Fibroblast of the conjunctiva (primary cell): ENCODE results near the gene LIG1.

ENCODE experiments used
- DNase-seq: peaks from one replicate; pipeline ENCODE4 v3.0.0-alpha.2; 2010; ENCODE audit warnings: low read depth

The LIG1 gene

DNA sequence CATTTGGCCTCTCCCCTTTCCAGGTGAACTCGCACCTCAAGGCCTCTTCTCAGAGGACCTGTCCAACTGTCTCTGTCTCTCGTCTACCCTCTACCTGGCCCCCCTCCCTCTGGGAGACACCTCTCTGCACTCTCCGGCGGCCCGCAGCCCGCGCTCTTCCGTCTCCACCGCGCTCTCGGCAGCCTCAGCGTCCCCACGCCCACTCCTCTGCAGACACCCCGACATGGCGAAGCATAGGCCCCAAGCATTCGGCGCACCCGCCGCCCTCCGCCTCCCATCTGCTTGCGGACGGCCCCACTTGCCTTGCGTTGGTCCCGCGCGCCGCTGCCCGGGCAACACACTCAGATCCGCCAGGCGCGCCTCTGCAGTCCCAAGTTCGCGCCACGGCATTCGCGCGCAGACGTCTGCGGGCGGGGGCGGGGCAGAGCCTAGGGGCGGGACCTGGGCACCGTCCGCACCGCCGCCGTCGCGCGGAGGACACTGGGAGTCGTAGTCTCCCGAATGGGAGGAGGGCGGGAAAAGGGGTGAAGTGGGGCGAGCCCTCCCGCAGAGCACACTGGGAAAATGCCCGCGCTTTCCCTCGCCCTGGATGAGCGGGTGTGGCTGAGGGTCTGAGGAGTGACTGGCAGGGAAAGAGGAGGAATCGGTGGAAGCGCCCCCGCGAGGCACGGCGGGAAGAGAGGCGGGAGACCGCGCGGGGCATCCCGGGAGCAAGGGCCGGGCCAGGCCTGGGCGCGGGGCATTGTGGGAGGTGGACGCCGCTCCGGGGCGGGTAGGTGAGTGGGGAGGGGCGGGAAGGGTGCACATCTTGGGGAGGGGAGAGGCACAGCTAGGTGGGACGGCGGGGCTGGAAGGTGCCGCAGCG, at the start of gene LIG1, which contains the start of gene ZSWIM9:
Gene LIG1, minus strand, starts transcription at position 406 of the 865 bp plus-strand sequence. CDS start 4,778 bp downstream, outside the sequence.
Gene ZSWIM9, plus strand, starts transcription at position 742 of the 865 bp plus-strand sequence. CDS start 1,123 bp downstream, outside the sequence.
- DNase-seq = peak; percentile 93

- no peak for DNase-seq
Observed at GRCh38 chr19:48218997-48219396, 48.9 kb upstream of the LIG1 start.

GRCh38 chr19:48216933-48217332, 46.8 kb upstream of the LIG1 start:
- DNase-seq = no peak

DNA sequence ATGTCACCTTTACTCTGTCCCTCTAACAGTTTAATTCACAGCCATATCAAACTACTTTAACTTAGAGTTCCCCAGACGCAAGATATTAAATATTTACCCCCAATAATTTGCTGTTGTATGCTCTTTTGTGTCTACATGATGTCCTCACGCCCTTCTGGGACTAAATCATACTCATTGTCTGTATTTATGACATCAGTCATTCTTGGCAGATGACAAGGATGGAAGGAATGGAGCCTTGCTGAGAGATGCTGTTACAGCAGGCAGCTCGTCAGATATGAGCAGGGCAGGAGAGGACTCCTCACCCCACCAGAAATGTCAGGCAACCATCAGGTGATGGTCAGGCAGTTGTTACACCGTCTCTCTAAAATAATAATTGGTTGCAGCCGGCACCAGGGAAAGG, 43.8 kb upstream of the LIG1 start:
- DNase-seq = no peak

GRCh38 chr19:48210005-48210404, 39.9 kb upstream of the LIG1 start:
- no peak for DNase-seq

GRCh38 chr19:48206397-48207093, 36.4 kb upstream of the LIG1 start:
- DNase-seq = no peak

GRCh38 chr19:48203794-48204628, 33.9 kb upstream of the LIG1 start:
- DNase-seq = peak; percentile 87

DNA sequence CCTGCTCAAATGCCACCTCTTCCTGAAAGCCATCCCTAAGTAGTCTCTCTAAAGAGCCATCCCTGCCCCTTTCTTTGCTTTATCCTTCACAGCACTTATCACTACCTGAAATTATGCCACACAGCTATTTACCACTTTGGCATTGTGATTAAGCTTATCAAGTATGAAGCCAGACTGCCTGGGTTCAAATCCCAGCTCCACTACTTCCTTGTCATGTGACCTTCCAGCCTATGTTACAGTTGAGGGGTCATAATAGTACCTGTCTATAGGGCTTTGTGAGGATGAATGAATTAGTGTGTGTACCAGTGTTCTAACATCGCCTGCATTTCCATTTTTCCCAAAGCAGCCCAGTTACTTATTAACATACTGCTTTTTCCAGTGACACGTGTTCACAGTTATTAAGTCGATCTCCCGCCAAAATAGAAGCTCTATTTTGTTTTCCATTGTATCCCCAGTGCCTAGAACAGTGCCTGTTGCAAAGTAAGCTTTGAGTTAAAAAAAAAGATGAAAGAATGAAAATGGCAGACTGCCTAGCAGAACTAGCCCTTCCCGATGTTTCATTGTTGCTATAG, 33.2 kb upstream of the LIG1 start:
- DNase-seq = no peak

DNA sequence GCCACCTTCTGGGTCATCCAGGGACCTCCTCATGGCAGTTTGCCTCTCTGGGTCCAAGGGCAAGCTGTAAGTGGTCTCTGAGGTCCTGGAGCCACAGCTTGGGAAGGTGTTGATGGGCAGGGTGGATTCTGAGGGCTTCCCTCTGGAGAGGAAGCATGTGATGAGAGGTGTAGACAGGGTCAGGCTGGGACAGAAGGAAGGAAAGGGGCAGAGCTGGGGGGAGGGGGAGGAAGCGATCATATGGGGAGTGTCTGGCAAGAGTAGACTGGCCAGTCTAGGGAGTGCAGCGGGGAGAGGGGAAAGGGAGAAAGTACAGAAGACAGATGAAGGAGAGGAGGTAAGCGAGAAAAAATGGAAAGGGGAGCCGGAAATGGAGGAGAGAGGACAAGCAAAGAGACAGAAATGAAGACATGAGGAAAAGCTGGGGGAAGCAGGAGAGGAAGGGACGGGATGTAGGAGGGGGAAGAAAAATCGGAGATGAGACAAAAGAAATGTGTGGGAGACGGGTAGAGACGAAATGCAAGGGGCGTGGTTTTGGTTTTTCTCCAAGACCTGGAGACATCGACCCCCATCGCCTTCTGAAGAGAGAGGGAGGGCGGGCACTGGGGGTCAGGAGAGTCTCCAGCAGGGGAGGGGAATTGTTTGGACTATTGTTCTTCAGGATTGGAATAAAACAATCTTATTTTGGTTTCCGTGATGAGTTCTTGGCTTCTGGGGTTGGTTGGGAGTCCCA, 27.0 kb upstream of the LIG1 start:
- no peak for DNase-seq

- DNase-seq = no peak
Observed at GRCh38 chr19:48196321-48196763, 26.2 kb upstream of the LIG1 start.

GRCh38 chr19:48194844-48195830, 25.0 kb upstream of the LIG1 start:
- DNase-seq = no peak

DNA sequence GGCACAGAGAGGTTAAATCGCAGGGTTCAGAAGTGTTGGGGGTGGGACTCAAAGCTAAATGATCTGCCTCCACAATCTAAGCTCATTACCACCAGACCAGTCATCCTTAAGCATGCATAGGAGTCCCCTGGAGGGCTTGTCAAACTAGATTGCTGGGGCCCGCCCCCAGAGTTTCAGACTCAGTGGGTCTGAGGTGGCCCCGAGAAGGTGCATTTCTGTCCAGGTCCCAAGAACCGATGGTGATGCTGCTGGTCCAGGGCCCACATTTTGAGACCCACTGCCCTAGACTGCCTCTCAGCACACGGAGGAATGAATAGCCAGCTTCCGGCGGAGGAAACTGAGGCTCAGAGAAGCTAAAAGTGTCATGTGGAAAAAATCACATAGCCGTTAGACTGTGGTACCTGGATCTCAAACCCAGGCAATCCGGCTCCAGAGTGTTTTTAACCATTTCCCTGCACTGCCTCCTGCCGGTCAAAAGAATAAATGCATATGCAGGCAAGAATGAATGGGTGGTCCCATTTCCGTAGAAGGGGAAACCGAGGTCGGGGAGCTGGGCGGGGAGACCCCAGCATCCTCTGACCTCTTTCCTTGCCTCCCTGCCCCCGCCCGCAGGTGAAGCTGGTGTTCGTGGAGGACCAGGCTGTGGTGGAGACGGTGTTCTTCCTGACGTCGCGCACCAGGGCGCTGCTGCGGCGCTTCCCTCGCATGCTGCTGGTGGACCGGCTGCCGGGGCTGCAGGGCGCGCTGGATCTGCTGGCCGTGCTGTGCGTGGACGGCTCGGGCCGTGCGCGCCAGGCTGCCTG, 24.1 kb upstream of the LIG1 start:
- no peak for DNase-seq

GRCh38 chr19:48192750-48193149, 22.6 kb upstream of the LIG1 start:
- no peak for DNase-seq

GRCh38 chr19:48190885-48191284, 20.7 kb upstream of the LIG1 start:
- no peak for DNase-seq

- peak; percentile 51 for DNase-seq
Observed at GRCh38 chr19:48190288-48190884, 20.2 kb upstream of the LIG1 start.

GRCh38 chr19:48186541-48186991, 16.4 kb upstream of the LIG1 start:
- no peak for DNase-seq

DNA sequence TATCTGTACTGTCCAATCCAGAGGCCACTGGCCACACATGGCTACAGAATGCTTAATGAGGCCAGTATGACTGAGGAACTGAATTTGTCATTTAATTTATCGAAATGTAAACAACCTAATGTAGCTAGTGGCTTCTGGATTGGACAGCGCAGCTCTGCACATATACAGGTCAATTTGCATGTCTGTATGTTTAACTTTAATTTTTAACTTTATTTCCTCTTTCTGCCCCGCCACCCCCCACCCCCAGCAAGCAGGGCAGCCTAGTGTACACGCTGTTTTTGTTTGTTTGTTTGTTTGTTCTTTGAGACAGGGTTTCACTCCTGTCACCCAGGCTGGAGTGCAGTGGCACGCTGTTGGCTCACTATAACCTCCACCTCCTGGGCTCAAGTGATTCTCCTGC, 15.9 kb upstream of the LIG1 start:
- DNase-seq = no peak

- DNase-seq = no peak
Observed at GRCh38 chr19:48183356-48183755, 13.2 kb upstream of the LIG1 start.

GRCh38 chr19:48182434-48182833, 12.3 kb upstream of the LIG1 start:
- no peak for DNase-seq
